ENCODE results near the gene COLEC11. TPM values are rescaled to one million over a fixed set of nuclear protein-coding genes. Genes with fewer than 3 reads are reported as not detected.

Gene COLEC11
- total RNA-seq, 1 donor from 2014 or later: 2.3 TPM

GRCh38 chr2:3661149-3661660 lies 66.3 kb downstream of the COLEC11 start:
- H3K4me1 Mint-ChIP-seq (ENCODE audit: unreplicated experiment): no peaks in the 10 kb centered on the region

GRCh38 chr2:3662239-3662638 lies 67.3 kb downstream of the COLEC11 start:
- Mint-ChIP-seq H3K27me3 (ENCODE audit: unreplicated experiment) (no peaks in the 10 kb centered on the region), H3K36me3 (ENCODE audit: low read depth, unreplicated experiment) (no peaks in the 10 kb centered on the region), H3K27ac (ENCODE audit: unreplicated experiment) (no peak overlapping the region), H3K4me1 (ENCODE audit: unreplicated experiment) (no peaks in the 10 kb centered on the region), H3K4me3 (ENCODE audit: unreplicated experiment) (no peak overlapping the region), H3K9me3 (ENCODE audit: unreplicated experiment) (no peaks in the 10 kb centered on the region)
- no peak for TF ChIP-seq CTCF (IDR thresholded peaks at IDR 0.05; ENCODE audit: unreplicated experiment)
- DNase-seq (ENCODE audit: low spot score): no peak

More at GRCh38 chr2:3661149-3661660, 66.3 kb downstream of the COLEC11 start:
- Mint-ChIP-seq H3K9me3 (ENCODE audit: unreplicated experiment) (no peaks in the 10 kb centered on the region), H3K36me3 (ENCODE audit: low read depth, unreplicated experiment) (no peaks in the 10 kb centered on the region), H3K27me3 (ENCODE audit: unreplicated experiment) (no peaks in the 10 kb centered on the region), H3K4me3 (ENCODE audit: unreplicated experiment) (no peak overlapping the region), H3K27ac (ENCODE audit: unreplicated experiment) (no peak overlapping the region)
- no peak for TF ChIP-seq CTCF (IDR thresholded peaks at IDR 0.05; ENCODE audit: unreplicated experiment)
- DNase-seq (ENCODE audit: low spot score): no peak

- Mint-ChIP-seq H3K4me3 (ENCODE audit: unreplicated experiment) (no peak overlapping the region), H3K36me3 (ENCODE audit: low read depth, unreplicated experiment) (no peaks in the 10 kb centered on the region), H3K27me3 (ENCODE audit: unreplicated experiment) (peaks cover 1% of the 10 kb centered on the region), H3K4me1 (ENCODE audit: unreplicated experiment) (no peaks in the 10 kb centered on the region), H3K27ac (ENCODE audit: unreplicated experiment) (no peak overlapping the region), H3K9me3 (ENCODE audit: unreplicated experiment) (no peaks in the 10 kb centered on the region)
- DNase-seq (ENCODE audit: low spot score): no peak
- TF ChIP-seq CTCF (IDR thresholded peaks at IDR 0.05; ENCODE audit: unreplicated experiment): no peak
Observed at GRCh38 chr2:3664118-3664517, 69.2 kb downstream of the COLEC11 start.

- Mint-ChIP-seq H3K4me3 (ENCODE audit: unreplicated experiment) (no peak overlapping the region), H3K4me1 (ENCODE audit: unreplicated experiment) (no peaks in the 10 kb centered on the region), H3K27me3 (ENCODE audit: unreplicated experiment) (peaks cover 1% of the 10 kb centered on the region), H3K9me3 (ENCODE audit: unreplicated experiment) (no peaks in the 10 kb centered on the region), H3K27ac (ENCODE audit: unreplicated experiment) (no peak overlapping the region), H3K36me3 (ENCODE audit: low read depth, unreplicated experiment) (no peaks in the 10 kb centered on the region)
- TF ChIP-seq CTCF (IDR thresholded peaks at IDR 0.05; ENCODE audit: unreplicated experiment): no peak
- no peak for DNase-seq (ENCODE audit: low spot score)
Observed at GRCh38 chr2:3664925-3665324, 70.0 kb downstream of the COLEC11 start.

GRCh38 chr2:3665886-3666612 lies 71.1 kb downstream of the COLEC11 start:
- no peaks in the 10 kb centered on the region for H3K9me3 Mint-ChIP-seq (ENCODE audit: unreplicated experiment)
- H3K4me1 Mint-ChIP-seq (ENCODE audit: unreplicated experiment): no peaks in the 10 kb centered on the region
- no peaks in the 10 kb centered on the region for H3K36me3 Mint-ChIP-seq (ENCODE audit: low read depth, unreplicated experiment)
- no peak overlapping the region for H3K27ac Mint-ChIP-seq (ENCODE audit: unreplicated experiment)
- H3K27me3 Mint-ChIP-seq (ENCODE audit: unreplicated experiment): peaks cover 1% of the 10 kb centered on the region
- H3K4me3 Mint-ChIP-seq (ENCODE audit: unreplicated experiment): no peak overlapping the region
- DNase-seq (ENCODE audit: low spot score): no peak
- TF ChIP-seq CTCF (IDR thresholded peaks at IDR 0.05; ENCODE audit: unreplicated experiment): no peak

Measured in endothelial cell (in vitro differentiated cells).